ENCODE results near the gene PPL. TPM values are rescaled to one million over a fixed set of nuclear protein-coding genes. Genes with fewer than 3 reads are reported as not detected.

PPL gene
- total RNA-seq, 1 experiment from 2014 or later: 28.5 TPM

GRCh38 chr16:4832698-4833343 lies 104.1 kb downstream of the PPL start:
- DNase-seq (ENCODE audit: low spot score) (no peak), ATAC-seq (no peak)
- no peak overlapping the region for H3K27ac Mint-ChIP-seq
- no peaks in the 10 kb centered on the region for H3K4me1 Mint-ChIP-seq
- TF ChIP-seq ZBTB43 (CRISPR knock-in tag; IDR thresholded peaks at IDR 0.05): no peak
- no peak for TF ChIP-seq ZNF532 (CRISPR knock-in tag; IDR thresholded peaks at IDR 0.05; ENCODE audit: borderline replicate concordance)
- no peak for TF ChIP-seq MXD4 (CRISPR knock-in tag; IDR thresholded peaks at IDR 0.05; ENCODE audit: borderline replicate concordance)
- no peak for TF ChIP-seq EMX1 (CRISPR knock-in tag; IDR thresholded peaks at IDR 0.05)
- TF ChIP-seq AR (CRISPR knock-in tag; IDR thresholded peaks at IDR 0.05): no peak
- TF ChIP-seq NFE2L1 (CRISPR knock-in tag; IDR thresholded peaks at IDR 0.05): no peak
- no peak for TF ChIP-seq JUN (CRISPR knock-in tag; IDR thresholded peaks at IDR 0.05)
- no peak for TF ChIP-seq E2F4 (CRISPR knock-in tag; IDR thresholded peaks at IDR 0.05; ENCODE audit: borderline replicate concordance, low read depth)
- no peak for TF ChIP-seq PRRX2 (CRISPR knock-in tag; IDR thresholded peaks at IDR 0.05)
- TF ChIP-seq ATF2 (CRISPR knock-in tag; IDR thresholded peaks at IDR 0.05; ENCODE audit: borderline replicate concordance, low read depth): no peak
- TF ChIP-seq FOXP4 (CRISPR knock-in tag; IDR thresholded peaks at IDR 0.05): no peak
- TF ChIP-seq GABPB1 (CRISPR knock-in tag; IDR thresholded peaks at IDR 0.05): no peak
- TF ChIP-seq MLX (CRISPR knock-in tag; IDR thresholded peaks at IDR 0.05): no peak
- no peak for TF ChIP-seq CREM (CRISPR knock-in tag; IDR thresholded peaks at IDR 0.05)
- no peak overlapping the region for H3K4me3 Mint-ChIP-seq
- no peaks in the 10 kb centered on the region for H3K27me3 Mint-ChIP-seq (ENCODE audit: low read depth)
- ChIA-PET POLR2A (no interaction called here), CTCF (no interaction called here)
- H3K9me3 Mint-ChIP-seq: no peaks in the 10 kb centered on the region
- peaks cover 45% of the 10 kb centered on the region for H3K36me3 Mint-ChIP-seq

Other genes with a start within 250 kb of the PPL start
- gene NUDT16L1, start 243.6 kb downstream of the PPL start, total RNA-seq (2021): 41.8 to 45.8 TPM (median 42.0 TPM) in 3 replicates
- 28.6 to 35.6 TPM (median 31.5 TPM) in 3 replicates for gene ANKS3, start 202.9 kb downstream of the PPL start, total RNA-seq (2021)
- gene DNAAF8, start 202.6 kb downstream of the PPL start, total RNA-seq (2021): 0.09 to 0.41 TPM (median 0.14 TPM) in 3 replicates
- 14.3 to 19.9 TPM (median 15.5 TPM) in 3 replicates for gene ZNF500, start 170.0 kb downstream of the PPL start, total RNA-seq (2021)
- not detected in 3 replicates for gene SEPTIN12, start 148.8 kb downstream of the PPL start, total RNA-seq (2021)
- gene SMIM22, start 141.8 kb downstream of the PPL start, total RNA-seq (2021): 1.9 TPM in 1 of 3 replicates, not detected in the others
- gene ROGDI, start 134.5 kb downstream of the PPL start, total RNA-seq (2021): 25.0 to 32.1 TPM (median 31.1 TPM) in 3 replicates
- 99.7 to 103 TPM (median 99.7 TPM) in 3 replicates for gene GLYR1, start 89.9 kb downstream of the PPL start, total RNA-seq (2021)
- 35.1 to 38.5 TPM (median 35.9 TPM) in 3 replicates for gene UBN1, start 89.7 kb downstream of the PPL start, total RNA-seq (2021)
- gene SEC14L5, start 21.2 kb upstream of the PPL start, total RNA-seq (2021): 2.1 to 2.4 TPM (median 2.3 TPM) in 3 replicates
- 9.3 to 12.5 TPM (median 10.7 TPM) in 3 replicates for gene NAGPA, start 96.8 kb upstream of the PPL start, total RNA-seq (2021)
- 1.4 to 1.8 TPM (median 1.8 TPM) in 3 replicates for gene C16orf89, start 128.8 kb upstream of the PPL start, total RNA-seq (2021)
- 25.7 to 31.4 TPM (median 26.2 TPM) in 3 replicates for gene ALG1, start 134.7 kb upstream of the PPL start, total RNA-seq (2021)
- 15.4 to 19.9 TPM (median 19.6 TPM) in 3 replicates for gene EEF2KMT, start 160.6 kb upstream of the PPL start, total RNA-seq (2021)